ENCODE data around the gene VMP1. TPM values are rescaled to one million over a fixed set of nuclear protein-coding genes. Genes with fewer than 3 reads are reported as not detected.

Gene VMP1
- total and polyA plus RNA-seq, 2 donors from 2014 or later, result 96.4 to 338 TPM

DNA sequence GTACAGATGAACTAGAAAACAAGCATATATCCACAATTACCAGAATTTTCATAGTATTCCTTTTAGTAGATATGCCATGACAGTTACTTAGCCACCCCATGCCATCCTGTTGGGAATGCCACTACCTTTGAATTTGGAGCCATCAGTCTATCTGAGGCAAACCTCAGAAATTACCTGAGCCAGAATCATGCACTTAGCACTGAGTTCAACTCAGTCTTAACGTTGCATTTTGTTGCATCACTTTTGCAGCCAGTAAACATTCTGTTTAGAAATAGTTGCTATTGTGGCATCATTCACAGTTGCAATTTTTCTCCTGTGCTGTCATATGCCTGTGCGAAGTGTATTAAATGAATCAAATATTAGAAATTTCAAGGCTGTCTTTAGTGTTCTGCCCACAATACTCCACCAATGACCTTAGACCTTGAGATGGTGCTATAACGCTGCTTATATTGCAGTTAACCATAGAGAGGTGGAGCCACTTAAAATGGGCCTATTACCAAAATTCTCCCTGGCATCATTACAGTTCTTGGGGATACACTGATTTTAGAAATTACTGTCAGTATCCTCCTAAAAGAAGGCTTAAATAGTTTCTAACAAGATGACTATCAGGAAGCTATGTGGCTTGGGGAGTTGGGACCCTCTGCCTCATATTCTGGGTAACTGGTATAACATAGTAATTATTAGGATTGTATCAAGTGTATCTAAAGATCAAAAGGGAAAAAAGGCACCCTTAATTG is 11.3 kb upstream of the VMP1 start:
- TF ChIP-seq, protein P1, sequence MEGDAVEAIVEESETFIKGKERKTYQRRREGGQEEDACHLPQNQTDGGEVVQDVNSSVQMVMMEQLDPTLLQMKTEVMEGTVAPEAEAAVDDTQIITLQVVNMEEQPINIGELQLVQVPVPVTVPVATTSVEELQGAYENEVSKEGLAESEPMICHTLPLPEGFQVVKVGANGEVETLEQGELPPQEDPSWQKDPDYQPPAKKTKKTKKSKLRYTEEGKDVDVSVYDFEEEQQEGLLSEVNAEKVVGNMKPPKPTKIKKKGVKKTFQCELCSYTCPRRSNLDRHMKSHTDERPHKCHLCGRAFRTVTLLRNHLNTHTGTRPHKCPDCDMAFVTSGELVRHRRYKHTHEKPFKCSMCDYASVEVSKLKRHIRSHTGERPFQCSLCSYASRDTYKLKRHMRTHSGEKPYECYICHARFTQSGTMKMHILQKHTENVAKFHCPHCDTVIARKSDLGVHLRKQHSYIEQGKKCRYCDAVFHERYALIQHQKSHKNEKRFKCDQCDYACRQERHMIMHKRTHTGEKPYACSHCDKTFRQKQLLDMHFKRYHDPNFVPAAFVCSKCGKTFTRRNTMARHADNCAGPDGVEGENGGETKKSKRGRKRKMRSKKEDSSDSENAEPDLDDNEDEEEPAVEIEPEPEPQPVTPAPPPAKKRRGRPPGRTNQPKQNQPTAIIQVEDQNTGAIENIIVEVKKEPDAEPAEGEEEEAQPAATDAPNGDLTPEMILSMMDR (IDR thresholded peaks at IDR 0.05; ENCODE audit: borderline replicate concordance, extremely low read depth, insufficient read depth), result no peak
- Histone ChIP-seq H3K9ac (ENCODE audit: low read length in 3 of 3) (no peak overlapping the region), H3K27ac (ENCODE audit: low read depth in 2 of 2, low read length in 2 of 2) (no peak overlapping the region), H3K9me3 (ENCODE audit: control insufficient read depth in 2 of 3, insufficient read depth in 1 of 3, low read length in 3 of 3) (no peaks in the 10 kb centered on the region), H3K4me1 (ENCODE audit: control insufficient read depth in 2 of 3, insufficient read depth in 2 of 3, low read depth in 1 of 3, low read length in 3 of 3) (no peaks in the 10 kb centered on the region), H3K36me3 (ENCODE audit: control insufficient read depth in 2 of 3, insufficient read depth in 3 of 3, low read length in 3 of 3) (peaks cover 16 to 64% (median 38%) of the 10 kb centered on the region in 3 donors), H3K27me3 (ENCODE audit: control insufficient read depth, insufficient read depth, low read length) (no peaks in the 10 kb centered on the region), H3K4me3 (ENCODE audit: low read length in 3 of 3) (no peak overlapping the region)
- DNase-seq (no peak), FAIRE-seq (no peak)
- intact Hi-C loops (cut with DNase I), result no loop called here

DNA sequence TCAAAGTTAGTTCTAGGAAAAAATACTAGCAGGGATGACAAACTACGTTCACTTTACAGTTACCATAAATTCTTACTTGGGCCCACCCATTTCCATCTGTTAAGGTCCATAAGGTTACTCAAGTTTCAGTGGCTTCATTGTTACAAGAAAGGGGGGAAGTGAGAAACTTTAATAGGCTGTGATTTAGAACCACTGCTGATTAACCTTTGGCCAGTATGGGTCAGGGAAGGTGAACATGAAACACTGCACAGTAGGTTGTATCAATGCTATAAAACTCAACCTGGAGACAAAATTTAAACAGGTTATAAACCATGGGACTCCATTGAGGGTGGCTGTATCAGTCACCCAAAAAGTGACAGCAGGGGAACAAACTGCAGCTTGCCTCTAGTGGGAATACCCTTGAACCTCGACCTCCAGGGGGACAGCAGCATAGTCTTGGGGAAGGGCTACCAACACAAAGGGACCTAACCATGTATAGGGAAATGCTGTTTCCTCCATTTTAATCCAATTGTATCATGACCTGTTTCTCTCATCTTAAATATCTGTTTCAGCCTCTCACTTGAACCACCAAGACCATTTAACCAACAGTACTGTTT is 10.7 kb upstream of the VMP1 start:
- intact Hi-C loops (cut with DNase I), result no loop called here
- H3K36me3 ChIP-seq (ENCODE audit: control insufficient read depth in 2 of 3, insufficient read depth in 3 of 3, low read length in 3 of 3), result peaks cover 14 to 60% (median 36%) of the 10 kb centered on the region in 3 donors
- peak in 1 of 5 donors; percentile 11 for DNase-seq

DNA sequence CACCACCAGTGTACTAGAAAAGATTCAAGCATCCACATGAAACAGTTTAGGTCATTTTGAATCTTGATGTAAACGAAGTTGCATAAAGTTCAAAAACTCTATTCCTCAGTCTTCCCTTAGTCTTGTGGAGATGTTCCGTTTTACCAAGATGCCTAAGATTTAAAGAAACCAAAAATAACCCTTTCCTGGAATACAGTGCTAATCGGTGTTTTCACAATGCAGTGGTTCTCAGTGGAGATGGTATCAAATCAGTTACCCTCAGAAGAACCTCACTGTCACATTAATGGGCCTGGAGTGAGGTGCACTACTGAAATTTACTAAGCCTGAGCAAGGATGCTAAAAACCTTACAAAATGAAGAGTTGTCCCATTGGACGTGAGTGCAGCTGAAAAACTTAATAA is 9.3 kb upstream of the VMP1 start:
- Histone ChIP-seq H3K4me1 (ENCODE audit: control insufficient read depth in 2 of 3, insufficient read depth in 2 of 3, low read depth in 1 of 3, low read length in 3 of 3) (no peaks in the 10 kb centered on the region), H3K27ac (ENCODE audit: low read depth in 2 of 2, low read length in 2 of 2) (no peak overlapping the region), H3K9ac (ENCODE audit: low read length in 3 of 3) (no peak overlapping the region), H3K9me3 (ENCODE audit: control insufficient read depth in 2 of 3, insufficient read depth in 1 of 3, low read length in 3 of 3) (no peaks in the 10 kb centered on the region), H3K4me3 (ENCODE audit: low read length in 3 of 3) (no peak overlapping the region), H3K27me3 (ENCODE audit: control insufficient read depth, insufficient read depth, low read length) (no peaks in the 10 kb centered on the region), H3K36me3 (ENCODE audit: control insufficient read depth in 2 of 3, insufficient read depth in 3 of 3, low read length in 3 of 3) (peaks cover 13 to 58% (median 33%) of the 10 kb centered on the region in 3 donors)
- FAIRE-seq (no peak), DNase-seq (no peak)
- TF ChIP-seq, protein P1 (IDR thresholded peaks at IDR 0.05; ENCODE audit: borderline replicate concordance, extremely low read depth, insufficient read depth), result no peak
- intact Hi-C loops (cut with DNase I), result no loop called here

More for the DNA sequence above, 10.7 kb upstream of the VMP1 start:
- no peak for FAIRE-seq
- TF ChIP-seq, protein P1 (IDR thresholded peaks at IDR 0.05; ENCODE audit: borderline replicate concordance, extremely low read depth, insufficient read depth), result no peak
- Histone ChIP-seq H3K9me3 (ENCODE audit: control insufficient read depth in 2 of 3, insufficient read depth in 1 of 3, low read length in 3 of 3) (no peaks in the 10 kb centered on the region), H3K4me1 (ENCODE audit: control insufficient read depth in 2 of 3, insufficient read depth in 2 of 3, low read depth in 1 of 3, low read length in 3 of 3) (no peaks in the 10 kb centered on the region), H3K27me3 (ENCODE audit: control insufficient read depth, insufficient read depth, low read length) (no peaks in the 10 kb centered on the region), H3K4me3 (ENCODE audit: low read length in 3 of 3) (no peak overlapping the region), H3K27ac (ENCODE audit: low read depth in 2 of 2, low read length in 2 of 2) (no peak overlapping the region), H3K9ac (ENCODE audit: low read length in 3 of 3) (no peak overlapping the region)

Data from kidney (tissue), 14 donors.